Non-pigmented ciliary epithelial cell (primary cell): ENCODE data around the gene FCN1.
"Not testable (repeated sequence)": the region's sequence is repeated elsewhere in the genome, so short reads cannot be mapped to it uniquely, and the experiment has no call there.

ENCODE experiments used
- DNase-seq: peaks from one replicate; pipeline ENCODE4 v3.0.0-alpha.2; 2010; ENCODE audit warnings: low read depth

FCN1 gene

DNA sequence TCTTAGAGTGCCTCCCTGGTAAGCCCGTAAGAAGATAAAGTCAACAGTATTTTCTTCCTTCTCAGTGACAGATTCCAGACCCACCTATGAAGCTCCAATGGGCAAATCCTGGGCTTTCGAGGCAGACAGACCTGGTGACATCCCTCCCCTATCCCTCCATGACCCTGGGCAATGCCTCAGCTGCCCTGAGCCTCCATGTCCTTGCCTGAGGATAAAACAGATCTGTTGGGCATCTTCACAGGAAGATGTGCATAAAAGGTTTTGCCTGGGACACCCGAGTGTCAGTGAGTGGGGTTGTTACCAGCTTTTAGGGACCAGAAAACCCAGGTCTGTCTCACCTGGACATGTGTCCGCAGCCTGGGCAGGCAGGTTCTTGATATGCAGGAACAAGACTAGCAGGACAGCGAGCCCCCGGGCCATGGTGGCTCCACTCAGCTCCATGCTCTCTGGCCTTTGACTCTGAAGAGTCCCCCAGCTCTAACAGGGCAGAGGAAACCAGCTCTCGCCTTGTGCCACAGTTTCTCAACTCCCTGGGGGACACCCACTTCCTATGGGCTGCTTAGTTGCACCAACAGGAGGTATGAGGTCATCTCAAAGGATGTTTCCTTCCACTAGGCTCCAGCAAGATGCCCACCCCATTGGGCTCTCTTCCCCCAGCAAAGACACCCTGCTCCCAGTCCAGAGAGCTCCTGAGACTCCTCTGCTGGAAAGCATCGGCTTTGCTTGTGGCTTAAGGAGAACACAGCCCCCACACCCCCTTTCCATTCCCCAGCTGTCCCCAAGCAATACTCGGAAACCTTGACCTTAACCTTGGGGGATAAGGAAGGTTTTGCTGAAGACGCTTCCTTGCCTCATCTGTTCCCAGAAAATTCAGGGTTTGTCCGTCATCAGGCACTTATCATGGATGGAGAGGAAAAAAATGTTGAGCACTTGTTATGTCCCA is at the start of gene FCN1:
Gene FCN1 (minus strand): TSS at position 482 of the 943 bp plus-strand sequence. CDS start 41 bp downstream, at position 441.
- DNase-seq, result no peak

DNA sequence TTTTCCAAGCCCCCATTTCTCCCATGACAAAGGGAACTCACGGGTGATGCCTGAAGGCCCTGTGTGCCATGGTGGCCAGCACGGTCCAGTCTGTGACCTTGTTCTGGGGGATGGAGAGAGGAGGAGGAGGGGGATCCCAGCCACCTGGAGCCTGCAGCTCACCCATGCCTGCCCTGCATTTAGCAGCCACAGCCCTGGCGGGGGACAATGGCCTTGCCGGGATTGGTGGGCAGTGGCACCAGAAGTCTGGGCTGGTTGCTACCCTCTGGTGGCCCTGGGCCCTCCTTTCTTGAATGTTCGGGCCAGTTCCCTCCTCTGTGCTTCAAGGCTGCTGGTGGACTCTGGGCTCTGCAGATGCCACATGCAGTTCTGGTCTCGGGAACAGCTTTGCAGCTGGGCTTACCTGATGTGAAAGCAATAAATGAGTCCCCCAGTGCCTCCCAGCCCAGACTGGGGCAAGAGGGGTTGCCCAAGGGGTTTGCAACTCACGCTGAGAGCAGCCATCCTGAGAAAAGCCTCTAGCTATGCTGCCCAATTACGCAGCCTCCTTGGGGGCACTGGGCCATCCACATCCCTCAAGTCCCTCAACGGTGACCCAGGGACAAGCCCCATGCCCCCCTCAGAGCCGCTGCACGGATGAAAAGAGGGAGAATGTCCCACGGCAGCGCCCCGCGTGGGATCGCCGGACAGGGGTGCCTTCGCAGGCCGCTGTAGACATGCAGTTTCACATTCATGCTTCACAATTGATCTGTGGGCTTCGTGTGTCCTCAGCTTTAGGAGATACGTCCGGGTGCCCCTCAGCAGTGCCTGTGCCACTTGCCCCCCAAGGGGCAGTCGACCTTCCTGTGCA is 49.2 kb upstream of the FCN1 start:
- no peak for DNase-seq

DNA sequence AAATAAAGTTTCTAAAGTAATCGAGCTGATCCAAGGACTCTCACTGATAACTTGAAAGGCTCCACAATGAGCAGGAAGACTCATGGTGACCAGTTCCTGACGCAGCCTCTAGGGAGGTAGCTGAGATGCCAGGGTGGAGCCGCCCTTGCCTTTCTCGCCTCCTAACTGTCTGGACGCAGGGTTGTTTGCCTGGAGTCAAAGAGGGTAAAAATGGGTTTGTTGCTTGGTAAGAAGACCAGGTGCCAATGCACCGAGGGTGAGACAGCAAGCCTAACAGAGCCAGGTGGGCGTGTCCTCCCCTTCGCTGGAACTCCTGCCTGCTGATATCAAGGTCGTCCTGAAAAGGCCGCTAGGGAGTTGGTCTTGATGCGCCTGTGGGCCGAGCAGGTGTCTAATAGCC is 48.6 kb upstream of the FCN1 start:
- no peak for DNase-seq

DNA sequence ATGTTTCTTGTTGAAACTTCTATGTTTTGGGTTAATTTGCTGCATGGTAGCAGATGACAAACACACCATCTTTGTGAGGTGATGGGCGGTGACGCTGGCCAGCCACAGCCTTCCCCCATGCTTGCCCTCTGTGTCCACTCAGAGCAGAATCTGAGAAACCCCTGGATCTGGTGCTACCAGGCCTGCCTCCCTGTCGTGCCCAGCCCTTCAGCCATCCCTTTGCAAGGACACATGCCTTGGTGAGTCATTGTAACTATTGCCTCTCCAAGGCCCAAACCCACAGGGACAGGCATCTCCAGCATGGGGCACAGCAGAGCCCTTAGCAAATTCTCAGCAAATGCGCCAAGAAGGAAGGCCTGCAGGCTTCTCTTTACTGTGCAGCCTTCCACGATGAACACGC is 48.1 kb upstream of the FCN1 start:
- DNase-seq, result no peak

DNA sequence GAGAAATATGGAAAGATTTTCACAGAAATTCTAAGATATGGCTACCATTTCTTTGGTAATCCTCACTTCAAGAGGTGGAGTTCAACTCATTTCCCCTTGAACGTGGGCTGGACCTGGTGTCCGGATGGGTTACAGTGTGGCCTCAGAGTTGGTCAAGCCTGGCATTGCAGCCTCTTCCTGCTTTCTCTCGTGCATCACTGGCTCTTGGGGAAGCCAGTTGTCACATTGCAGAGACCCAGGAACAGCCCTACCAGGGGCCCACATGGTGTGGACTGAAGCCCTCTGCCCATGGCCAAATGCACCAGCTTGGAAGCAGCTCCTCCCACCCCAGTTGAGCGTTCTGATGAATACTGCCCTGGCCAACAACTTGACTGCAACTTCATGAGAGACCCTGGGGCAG is 47.7 kb upstream of the FCN1 start:
- DNase-seq, result no peak

DNA sequence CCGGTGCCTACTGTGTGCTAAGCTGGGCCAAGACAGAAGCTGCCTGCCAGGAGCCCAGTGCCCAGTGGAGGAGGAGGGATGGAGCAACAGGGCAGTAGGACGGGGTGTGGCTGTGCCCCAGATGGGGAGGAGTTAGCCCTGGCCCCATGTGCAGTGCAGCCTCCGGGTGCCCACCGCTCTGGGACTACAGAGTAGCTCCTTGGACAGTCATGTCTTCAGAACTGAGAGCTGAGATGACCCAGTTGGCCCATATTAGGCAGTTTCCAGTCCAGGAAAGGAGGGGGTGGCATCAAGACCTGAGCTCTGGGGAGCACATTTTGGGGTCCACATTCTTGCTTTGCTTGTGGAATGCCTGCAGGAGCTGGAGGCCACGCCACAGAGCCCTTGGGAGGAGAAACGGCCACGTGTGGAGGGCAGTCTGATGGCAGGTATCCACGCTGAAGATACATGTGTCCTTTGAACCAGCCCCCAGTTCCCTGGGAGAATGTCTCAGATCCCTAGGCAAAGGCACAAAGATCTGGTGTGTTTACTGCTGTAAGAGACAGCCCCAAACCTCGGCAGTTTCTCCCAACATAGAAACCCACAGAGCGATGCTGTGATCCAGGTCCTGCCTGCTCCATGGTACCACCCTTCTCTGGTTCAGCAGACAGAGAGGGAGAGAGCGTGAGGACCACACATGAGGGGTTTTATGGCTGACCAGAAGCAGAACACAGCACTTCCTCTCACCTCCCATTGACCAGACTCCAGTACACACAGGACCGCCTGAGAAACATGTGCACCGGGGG is 46.8 kb upstream of the FCN1 start:
- no peak for DNase-seq

DNA sequence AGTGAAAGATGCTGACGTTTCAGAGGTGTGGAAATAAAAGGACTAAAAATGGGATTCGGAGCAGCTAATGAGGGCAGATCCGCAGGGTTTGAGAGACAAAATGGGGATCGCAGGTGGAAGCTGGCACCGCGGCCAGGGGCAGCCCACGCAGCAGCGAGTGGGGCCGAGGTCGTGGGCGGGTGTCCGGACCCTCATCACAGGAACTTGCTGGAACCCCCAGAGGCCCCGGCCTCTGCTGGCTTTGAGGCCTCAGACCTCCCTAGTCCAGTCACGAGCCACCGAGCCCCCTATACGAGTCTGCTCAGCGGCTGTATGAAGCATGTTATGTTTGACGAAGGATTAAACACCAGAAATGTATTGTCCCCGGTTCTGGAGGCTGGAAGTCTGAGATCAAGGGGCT is 45.8 kb upstream of the FCN1 start:
- no peak for DNase-seq

DNA sequence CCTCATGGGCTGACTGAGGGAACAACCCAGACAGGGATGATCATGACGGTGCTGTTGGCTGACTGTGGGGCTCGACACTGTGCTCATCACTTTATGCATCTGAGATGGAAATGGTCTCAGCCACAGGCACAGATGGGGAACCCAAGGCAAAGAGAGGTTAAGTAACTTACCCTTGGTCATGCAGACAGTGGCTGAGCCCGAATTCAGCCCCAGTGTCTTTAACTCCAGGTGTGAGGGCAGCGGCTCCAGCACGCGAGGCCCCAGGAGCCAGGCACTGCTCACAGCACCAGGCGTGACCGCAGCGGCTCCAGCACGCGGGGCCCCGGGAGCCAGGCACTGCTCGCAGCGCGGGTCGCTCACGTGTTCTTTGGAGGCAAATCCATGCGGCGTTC is 45.3 kb upstream of the FCN1 start:
- no peak for DNase-seq

DNA sequence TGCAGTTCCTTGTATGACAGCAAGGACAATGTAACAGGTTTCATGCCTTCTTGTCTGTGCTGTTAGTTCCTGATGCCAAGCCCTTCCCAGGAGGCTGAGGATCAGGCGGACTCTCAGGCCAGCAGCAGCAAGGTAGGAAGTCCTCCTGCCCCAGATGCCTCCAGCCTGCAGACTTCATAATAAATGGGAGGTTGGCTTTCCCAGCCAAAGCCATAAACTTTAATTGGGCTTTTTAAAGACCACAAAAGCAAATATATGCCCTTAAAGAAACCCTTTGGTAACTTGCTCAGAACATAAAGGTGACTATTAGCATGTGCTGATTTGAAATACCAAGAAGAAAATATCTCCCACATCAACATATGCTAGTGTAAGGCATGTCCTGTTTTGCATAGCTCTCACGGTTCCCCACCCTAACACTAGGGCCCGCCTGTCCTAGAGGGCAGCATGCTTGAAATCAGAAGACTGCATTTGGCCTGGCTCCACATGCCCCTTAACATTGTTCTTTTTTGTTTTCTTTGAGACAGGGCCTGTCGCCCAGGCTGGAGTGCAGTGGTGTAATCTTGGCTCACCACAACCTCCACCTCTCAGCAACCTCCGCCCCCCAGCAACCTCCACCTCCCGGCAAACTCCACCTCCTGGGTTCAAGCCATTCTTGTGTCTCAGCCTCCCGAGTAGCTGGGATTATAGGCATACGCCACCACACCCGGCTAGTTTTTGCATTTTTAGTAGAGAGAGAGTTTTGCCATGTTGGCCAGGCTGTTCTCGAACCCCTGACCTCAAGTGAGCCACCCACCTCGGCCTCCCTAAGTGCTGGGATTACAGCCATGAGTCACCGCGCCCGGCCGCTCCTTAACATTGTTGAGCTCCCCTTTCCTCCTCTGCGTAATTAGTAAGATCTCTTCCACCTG is 44.6 kb upstream of the FCN1 start:
- DNase-seq, result no peak

DNA sequence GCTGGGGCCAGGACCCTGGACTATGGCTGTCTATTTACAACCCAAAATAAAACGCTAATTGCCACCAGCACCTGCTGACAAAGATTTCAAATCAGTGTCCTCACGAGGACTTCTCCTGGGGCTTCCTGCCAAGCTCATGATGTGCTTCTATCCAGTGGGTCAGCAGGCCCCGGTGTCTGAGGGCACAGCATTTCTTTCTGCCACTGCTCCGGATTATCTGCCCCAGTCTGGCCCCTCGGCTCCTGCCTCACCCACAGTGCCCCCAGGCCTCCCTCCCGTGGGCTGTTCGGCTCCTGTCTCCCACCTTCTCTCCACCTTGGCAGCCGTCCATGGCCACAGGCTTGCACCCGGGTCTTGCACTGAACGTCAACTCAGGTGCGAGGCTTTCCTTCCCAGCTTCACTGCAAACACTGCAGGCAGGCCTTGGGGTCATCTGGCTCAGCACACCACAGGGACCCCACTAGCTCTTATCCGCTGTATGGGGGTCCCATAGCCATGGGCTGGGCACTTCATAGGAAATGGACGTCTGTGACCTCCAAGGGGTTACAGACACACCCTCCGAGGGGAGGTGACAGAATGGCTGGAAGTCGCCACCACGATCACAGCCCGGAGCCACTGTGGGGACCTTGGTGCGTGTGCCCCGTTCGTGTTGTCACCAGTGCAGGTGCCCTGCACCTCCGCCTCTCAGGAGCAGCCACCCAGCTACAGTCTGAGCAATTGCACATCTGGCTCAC is 43.8 kb upstream of the FCN1 start:
- no peak for DNase-seq

DNA sequence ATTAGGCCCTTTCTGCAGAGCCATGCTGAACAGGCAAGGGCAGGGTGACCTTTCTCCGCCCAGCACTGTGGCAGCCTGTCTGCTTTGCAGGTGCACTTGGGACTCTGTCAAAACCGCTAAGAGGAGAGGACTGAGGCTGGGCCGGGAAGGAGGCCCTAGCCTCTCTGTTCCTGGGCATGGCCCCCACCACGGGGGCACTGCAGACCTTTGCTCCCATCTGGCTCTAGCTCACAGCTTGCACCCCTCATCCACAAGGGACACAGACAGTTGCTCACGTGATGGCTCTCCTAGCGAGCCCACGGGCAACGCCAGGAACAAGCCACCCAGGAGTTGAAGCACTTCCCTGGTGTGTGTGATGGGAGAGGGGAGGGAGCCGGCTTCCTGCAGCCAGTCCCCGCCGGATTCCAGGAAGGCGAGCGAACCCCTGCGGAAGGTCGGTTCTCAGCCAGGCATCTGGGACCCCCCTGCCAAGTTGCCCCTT is 43.0 kb upstream of the FCN1 start:
- no peak for DNase-seq

DNA sequence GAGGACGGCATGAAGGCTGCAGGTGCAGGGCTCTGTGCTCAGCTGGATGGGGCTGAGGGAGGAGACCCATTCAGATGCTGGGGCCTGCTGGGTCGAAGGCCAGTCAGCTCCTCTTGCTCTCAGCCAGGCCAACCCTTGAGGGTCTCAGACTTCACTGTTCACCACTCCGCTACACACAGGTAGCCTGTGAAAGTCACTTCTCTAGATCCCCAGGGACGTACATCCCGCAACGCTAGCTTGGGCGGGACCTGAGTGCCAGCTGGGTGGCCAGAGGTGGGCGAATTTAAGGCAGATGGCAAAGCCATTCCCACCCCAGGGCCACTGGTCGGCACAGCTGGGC is 42.2 kb upstream of the FCN1 start:
- DNase-seq, result no peak

DNA sequence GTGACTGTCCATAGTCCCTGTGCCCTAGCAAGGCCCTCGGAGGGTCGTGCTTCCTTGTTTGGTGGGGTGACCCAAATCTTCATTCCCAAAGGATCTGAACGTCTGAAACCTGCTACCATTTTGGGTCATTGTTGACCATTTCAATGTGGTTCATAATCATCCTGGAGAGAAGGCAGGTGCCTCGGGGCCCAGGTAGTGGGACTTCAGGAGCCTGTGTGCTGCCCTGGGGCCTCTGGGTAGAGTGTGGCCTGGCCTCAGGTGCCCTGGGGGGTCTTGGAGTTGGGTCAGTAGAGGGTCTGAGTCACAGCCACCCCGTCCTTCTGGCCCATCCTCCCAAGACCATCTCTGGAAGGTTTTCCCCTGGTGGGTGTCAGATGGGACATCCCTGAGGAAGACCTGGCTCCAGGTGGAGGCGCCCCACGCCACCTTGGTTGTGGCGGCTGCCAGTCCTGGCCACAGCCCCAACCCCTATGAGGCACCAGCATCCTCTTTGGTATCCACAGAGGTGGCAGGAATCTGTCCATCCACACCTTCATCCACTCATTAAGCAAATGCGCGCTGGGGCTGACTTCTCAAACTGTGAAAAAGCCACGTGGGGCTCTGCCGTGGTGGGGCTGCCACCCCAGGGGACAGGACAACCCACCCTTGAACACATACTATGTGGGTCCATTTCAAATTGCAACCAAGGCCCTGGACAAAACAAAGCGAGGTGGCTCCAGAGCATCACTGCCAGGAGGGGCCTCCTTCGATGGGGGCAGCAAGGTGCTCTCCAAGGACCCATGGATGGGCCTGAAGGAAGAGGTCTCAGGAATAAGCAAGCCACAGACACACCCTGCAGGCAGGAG is 41.6 kb upstream of the FCN1 start:
- DNase-seq, result no peak

DNA sequence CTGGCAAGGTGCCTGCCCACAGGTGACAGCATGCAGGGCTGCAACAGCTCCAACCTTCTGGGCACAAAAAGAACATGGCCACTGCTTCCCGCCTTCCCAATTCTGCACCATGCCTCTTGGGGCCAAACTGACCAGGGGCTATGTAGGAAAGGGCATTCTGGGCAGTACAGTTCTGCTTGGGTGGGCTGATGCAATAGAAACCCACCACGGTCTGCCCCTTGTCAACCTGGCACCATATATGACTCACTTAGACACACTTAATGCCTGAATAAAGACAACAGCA is 40.2 kb upstream of the FCN1 start:
- DNase-seq, result no peak

DNA sequence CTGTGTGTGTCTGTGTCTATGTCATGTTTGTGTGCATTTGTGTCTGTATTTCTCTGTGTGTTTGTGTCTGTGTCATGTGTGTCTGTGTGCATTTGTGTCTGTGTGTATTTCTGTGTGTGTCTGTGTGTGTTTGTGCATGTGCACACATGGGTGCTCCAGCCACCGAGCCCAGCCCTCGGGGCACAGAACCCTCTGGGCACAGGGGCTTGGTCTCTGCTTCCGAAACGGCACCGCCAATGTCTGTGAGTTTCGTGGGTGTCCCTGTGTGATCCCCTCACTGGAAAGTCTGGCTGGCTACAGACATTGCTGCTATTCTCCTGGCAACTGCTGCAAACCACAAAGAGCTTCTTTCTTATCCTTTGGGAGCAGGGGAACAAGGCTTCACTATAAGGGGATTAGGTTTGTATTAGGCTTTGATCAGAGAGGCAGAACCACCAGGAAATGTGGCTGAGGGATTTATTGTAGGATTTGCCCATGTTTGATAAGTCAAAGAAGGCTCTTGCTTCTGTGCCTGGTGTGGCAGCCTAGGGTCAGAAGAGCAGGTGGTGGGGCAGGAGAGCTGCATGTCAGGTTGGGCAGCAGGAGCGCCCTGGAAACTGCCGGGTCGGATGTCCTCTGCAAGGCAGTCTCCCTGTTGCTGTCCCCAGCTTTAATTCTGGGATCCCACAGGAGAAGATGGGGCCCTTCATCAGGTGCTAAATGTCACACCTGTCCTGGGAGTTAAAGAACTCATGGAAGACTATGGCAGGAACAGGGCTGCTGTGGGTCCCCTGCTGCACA is 39.6 kb upstream of the FCN1 start:
- no peak for DNase-seq

DNA sequence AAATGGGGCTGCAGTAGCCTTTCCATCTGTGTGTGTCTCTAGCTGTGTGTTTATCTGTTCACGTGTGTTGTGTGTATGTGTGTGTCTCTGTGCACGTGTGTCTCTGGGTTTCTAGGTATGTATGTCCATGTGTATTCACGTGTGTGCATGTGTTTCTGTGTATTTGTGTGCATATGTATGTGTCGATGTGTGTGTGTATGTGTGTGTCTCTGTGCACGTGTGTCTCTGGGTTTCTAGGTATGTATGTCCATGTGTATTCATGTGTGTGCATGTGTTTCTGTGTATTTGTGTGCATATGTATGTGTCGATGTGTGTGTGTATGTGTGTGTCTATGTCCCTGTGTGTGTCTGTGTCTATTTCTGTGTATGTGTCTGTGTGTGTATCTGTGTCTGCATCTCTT is 38.7 kb upstream of the FCN1 start:
- not testable (repeated sequence) for DNase-seq

DNA sequence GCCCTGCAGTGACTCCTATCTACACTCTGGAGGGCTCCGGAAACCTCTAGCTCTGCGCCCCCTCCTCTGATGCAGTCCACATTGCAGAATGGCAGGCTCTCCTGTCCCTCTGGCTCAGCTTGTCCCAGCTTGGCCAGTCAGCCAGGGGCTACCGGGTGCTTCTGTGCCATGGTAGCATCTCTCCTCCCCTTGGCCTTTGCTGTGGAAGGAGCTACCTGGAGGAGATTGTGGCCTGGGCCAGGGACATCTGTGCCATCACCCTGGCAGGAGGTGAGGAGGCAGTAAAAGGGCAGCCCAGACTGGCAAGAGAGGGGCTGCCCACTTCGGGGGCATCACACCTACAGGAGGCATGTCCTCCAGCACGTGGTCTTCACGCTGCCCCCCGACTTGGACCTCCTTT is 38.1 kb upstream of the FCN1 start:
- DNase-seq, result no peak

DNA sequence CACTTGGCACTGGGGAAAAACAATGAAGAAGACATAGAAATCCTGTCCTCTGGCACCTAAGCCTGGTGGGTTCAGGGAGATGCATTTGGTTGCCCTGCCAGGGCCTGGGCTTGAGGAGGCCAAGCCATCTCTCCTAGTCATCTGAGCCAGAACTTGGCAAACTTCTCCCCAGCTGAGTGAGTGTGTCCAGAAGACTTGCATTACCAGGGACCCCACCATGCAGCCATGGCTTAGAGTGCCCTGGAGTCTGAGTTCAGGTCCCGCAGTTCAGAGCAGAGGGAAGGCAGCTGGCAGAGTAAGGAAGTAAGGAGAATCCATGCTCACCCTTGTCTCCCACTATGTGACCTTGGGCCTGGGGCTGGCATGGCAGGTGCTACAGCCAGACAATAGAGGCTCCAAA is 37.4 kb upstream of the FCN1 start:
- DNase-seq, result no peak

DNA sequence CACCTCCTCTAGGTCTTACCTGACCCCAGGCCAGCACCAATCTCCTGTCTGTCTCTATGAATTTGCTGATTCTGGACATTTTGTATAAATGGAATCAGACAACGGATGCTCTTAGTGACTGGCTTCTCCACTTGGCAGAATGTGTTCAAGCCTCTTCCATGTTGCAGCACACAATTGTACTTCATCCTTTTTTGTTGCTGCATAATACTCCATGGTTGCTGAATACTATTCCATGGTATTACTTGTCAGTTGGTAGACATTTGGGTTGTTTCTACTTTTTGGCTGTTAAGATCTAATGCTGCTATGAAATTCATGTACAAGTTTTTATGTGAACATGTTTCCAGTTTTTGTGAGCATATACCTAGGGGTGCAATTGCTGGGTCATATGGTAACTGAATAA is 34.3 kb upstream of the FCN1 start:
- DNase-seq, result no peak
